Neuronal stem cell (in vitro differentiated cells): ENCODE measurements around the gene AK1.

ENCODE experiments used
- DNase-seq: peaks from one replicate; pipeline ENCODE4 v3.0.0-alpha.2; 2013; ENCODE audit warnings: low spot score
- H2AFZ ChIP-seq: one replicate; pipeline ENCODE4 v1.6.1; 2013; ENCODE audit warnings: mild to moderate bottlenecking, low read length, inconsistent platforms
- H2AK5ac ChIP-seq: 2 replicates; pipeline ENCODE4 v1.6.1; 2013; ENCODE audit warnings: low read depth, mild to moderate bottlenecking, inconsistent platforms, low read length, moderate library complexity, mixed read lengths
- H2BK120ac ChIP-seq: 2 replicates; pipeline ENCODE4 v1.6.1; 2013; ENCODE audit warnings: low read depth, mild to moderate bottlenecking, inconsistent platforms, low read length, moderate library complexity, mixed read lengths
- H2BK12ac ChIP-seq: one replicate; pipeline ENCODE4 v1.6.1; 2013; ENCODE audit warnings: low read length, inconsistent platforms
- H2BK15ac ChIP-seq: 2 replicates; pipeline ENCODE4 v1.6.1; 2013; ENCODE audit warnings: mild to moderate bottlenecking, low read length, inconsistent platforms, mixed read lengths
- H2BK5ac ChIP-seq: one replicate; pipeline ENCODE4 v1.6.1; 2013; ENCODE audit warnings: inconsistent platforms, mild to moderate bottlenecking, low read length, moderate library complexity
- H3K14ac ChIP-seq: one replicate; pipeline ENCODE4 v1.6.1; 2013; ENCODE audit warnings: low read length, inconsistent platforms
- H3K18ac ChIP-seq: 2 replicates; pipeline ENCODE4 v1.6.1; 2013; ENCODE audit warnings: low read length, inconsistent platforms
- H3K23ac ChIP-seq: 2 replicates; pipeline ENCODE4 v1.6.1; 2013; ENCODE audit warnings: low read depth, mild to moderate bottlenecking, mixed read lengths, low read length, inconsistent platforms; ENCODE audit not compliant: poor library complexity
- H3K27ac ChIP-seq: replicated peaks from 3 replicates; pipeline ENCODE4 v1.5.1; 2013; ENCODE audit warnings: low read length, inconsistent platforms
- H3K27me3 ChIP-seq, 3 experiments: 2 replicates each; pipeline ENCODE4 v1.6.1; 2013; ENCODE audit warnings: low read length in 3 of 3, mild to moderate bottlenecking in 2 of 3, inconsistent platforms in 1 of 3, low read depth in 1 of 3, mixed read lengths in 1 of 3, moderate library complexity in 1 of 3; ENCODE audit not compliant: control insufficient read depth in 3 of 3, insufficient read depth in 3 of 3
- H3K36me3 ChIP-seq, 2 donors: replicated peaks in 1 of 2; 2 replicates each; pipeline ENCODE4 v1.6.1; 2013; ENCODE audit warnings: low read length in 2 of 2; ENCODE audit not compliant: control insufficient read depth in 2 of 2, insufficient read depth in 2 of 2
- H3K4ac ChIP-seq: 2 replicates; pipeline ENCODE4 v1.6.1; 2013; ENCODE audit warnings: inconsistent platforms, mild to moderate bottlenecking, low read length, moderate library complexity
- H3K4me1 ChIP-seq, 2 donors: 1 replicate in 1 of 2; 2 replicates in 1 of 2; pipeline ENCODE4 v1.6.1; 2013; ENCODE audit warnings: low read length in 2 of 2, low read depth in 1 of 2; ENCODE audit not compliant: control insufficient read depth in 2 of 2, insufficient read depth in 1 of 2
- H3K4me2 ChIP-seq: one replicate; pipeline ENCODE4 v1.6.1; 2013; ENCODE audit warnings: mild to moderate bottlenecking, low read length, inconsistent platforms; ENCODE audit not compliant: insufficient read depth, poor library complexity, severe bottlenecking
- H3K4me3 ChIP-seq, 2 donors: 2 replicates each; pipeline ENCODE4 v1.5.1; 2013; ENCODE audit warnings: low read length in 2 of 2, mild to moderate bottlenecking in 2 of 2, inconsistent platforms in 1 of 2, moderate library complexity in 1 of 2
- H3K79me1 ChIP-seq: one replicate; pipeline ENCODE4 v1.6.1; 2013; ENCODE audit warnings: low read depth, mild to moderate bottlenecking, inconsistent platforms, low read length, moderate library complexity
- H3K9ac ChIP-seq: one replicate; pipeline ENCODE4 v1.6.1; 2013; ENCODE audit warnings: mild to moderate bottlenecking, low read depth, low read length, inconsistent platforms; ENCODE audit not compliant: poor library complexity
- H3K9me3 ChIP-seq, 2 donors: replicated peaks in 1 of 2; 2 replicates each; pipeline versions ENCODE3 to v1.6.1; 2013; ENCODE audit warnings: low read length in 2 of 2, mild to moderate bottlenecking in 2 of 2, inconsistent platforms in 1 of 2, low read depth in 1 of 2, mixed read lengths in 1 of 2, moderate library complexity in 1 of 2; ENCODE audit not compliant: control insufficient read depth in 2 of 2, insufficient read depth in 1 of 2
- H4K8ac ChIP-seq: one replicate; pipeline ENCODE4 v1.6.1; 2013; ENCODE audit warnings: low read depth, mild to moderate bottlenecking, inconsistent platforms, low read length, moderate library complexity
- H4K91ac ChIP-seq: one replicate; pipeline ENCODE4 v1.6.1; 2013; ENCODE audit warnings: low read length, low read depth, mild to moderate bottlenecking, inconsistent platforms; ENCODE audit not compliant: poor library complexity
- WGBS, 2 donors: extraction: QIAGEN DNeasy Blood & Tissue Kit; methylation state at CpG; one replicate each; pipeline ENCODE4 v1.1.7; 2013; ENCODE audit warnings: missing lambda C conversion rate in 2 of 2, mixed read lengths in 1 of 2; ENCODE audit not compliant: insufficient read length in 2 of 2, insufficient replicate concordance in 1 of 2; ENCODE audit errors: extremely low coverage in 2 of 2; 5-methylcytosine and 5-hydroxymethylcytosine counted together

AK1 gene

DNA sequence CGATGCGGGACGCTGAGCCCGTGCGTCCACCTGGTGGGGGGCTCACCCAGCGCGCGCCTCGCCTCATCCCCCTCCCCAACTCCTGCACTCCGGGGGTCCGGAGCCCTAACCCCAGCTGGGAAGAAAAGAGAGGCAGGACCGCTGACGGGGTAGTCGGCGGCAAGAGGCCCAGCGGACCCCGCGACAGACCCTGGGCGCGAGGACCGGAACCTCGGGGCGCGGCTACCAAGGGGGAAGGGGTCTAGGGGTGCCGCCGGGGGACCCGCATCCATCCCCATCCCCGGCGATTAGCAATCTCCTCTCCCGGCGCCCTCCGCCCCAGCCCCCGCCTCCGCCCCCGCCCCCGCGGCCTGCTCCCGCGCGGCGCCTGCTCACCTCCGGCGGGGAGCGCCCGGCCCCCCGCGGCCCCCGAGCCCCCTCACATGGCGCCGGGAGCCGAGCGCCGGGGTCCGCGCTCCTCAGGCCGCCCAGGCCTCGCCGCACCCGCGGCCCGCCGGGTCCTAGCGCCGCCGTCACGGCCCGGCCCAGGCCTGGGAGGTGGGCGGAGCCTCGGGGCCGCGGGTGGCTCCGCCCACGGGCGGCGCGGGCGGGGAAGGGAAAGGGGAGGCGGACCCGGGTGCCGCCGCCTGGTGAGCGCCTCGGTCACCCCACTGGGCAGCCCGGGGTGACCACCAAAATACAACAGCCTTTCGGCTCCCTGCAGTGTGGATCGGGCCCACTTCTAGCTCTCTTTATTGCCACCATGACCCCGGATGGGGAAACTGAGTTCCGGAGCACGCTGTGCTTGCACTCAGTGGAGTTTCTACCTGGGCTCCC, 21.9 kb upstream of the AK1 start, which contains the start of gene ST6GALNAC6:
TSS of gene ST6GALNAC6 (minus strand) at position 476 of the 816 bp plus-strand sequence. CDS start 1,622 bp downstream, outside the sequence.
- H3K79me1 ChIP-seq, result peaks cover 6% of the 10 kb centered on the region
- peak within 1 kb of the TSS; percentile 93 for H3K18ac ChIP-seq
- H2BK15ac ChIP-seq, result peak within 1 kb of the TSS; percentile 73
- peak within 1 kb of the TSS; percentile 67 for H2BK120ac ChIP-seq
- H3K4me1 ChIP-seq, result peaks cover 25 to 31% of the 10 kb centered on the region in 2 donors
- H2AFZ ChIP-seq, result peak within 1 kb of the TSS; percentile 92
- H4K91ac ChIP-seq, result no peak within 1 kb of the TSS
- peaks cover 20 to 22% of the 10 kb centered on the region in 2 donors for H3K36me3 ChIP-seq
- H3K14ac ChIP-seq, result peak within 1 kb of the TSS; percentile 90
- no peak within 1 kb of the TSS for H4K8ac ChIP-seq
- peak within 1 kb of the TSS; percentile 60 for H3K23ac ChIP-seq
- peak within 1 kb of the TSS; percentile 63 for H2BK12ac ChIP-seq
- peak within 1 kb of the TSS; percentile 86 for H3K4me2 ChIP-seq
- peak within 1 kb of the TSS; percentile 54 for H3K27ac ChIP-seq
- peak within 1 kb of the TSS; percentile 99 for H2AK5ac ChIP-seq
- H3K27me3 ChIP-seq, result no peaks in the 10 kb centered on the region
- H3K9me3 ChIP-seq, result peaks cover 4 to 15% of the 10 kb centered on the region in 2 donors
- DNase-seq, result peak; percentile 59
- no CpG with 5 or more reads among the region's 89 CpGs for WGBS, 2 donors
- H3K4ac ChIP-seq, result peak within 1 kb of the TSS; percentile 95
- peak within 1 kb of the TSS; percentile 91 for H3K9ac ChIP-seq
- H3K4me3 ChIP-seq, result peak within 1 kb of the TSS; percentile 84 to 89
- H2BK5ac ChIP-seq, result peak within 1 kb of the TSS; percentile 91

DNA sequence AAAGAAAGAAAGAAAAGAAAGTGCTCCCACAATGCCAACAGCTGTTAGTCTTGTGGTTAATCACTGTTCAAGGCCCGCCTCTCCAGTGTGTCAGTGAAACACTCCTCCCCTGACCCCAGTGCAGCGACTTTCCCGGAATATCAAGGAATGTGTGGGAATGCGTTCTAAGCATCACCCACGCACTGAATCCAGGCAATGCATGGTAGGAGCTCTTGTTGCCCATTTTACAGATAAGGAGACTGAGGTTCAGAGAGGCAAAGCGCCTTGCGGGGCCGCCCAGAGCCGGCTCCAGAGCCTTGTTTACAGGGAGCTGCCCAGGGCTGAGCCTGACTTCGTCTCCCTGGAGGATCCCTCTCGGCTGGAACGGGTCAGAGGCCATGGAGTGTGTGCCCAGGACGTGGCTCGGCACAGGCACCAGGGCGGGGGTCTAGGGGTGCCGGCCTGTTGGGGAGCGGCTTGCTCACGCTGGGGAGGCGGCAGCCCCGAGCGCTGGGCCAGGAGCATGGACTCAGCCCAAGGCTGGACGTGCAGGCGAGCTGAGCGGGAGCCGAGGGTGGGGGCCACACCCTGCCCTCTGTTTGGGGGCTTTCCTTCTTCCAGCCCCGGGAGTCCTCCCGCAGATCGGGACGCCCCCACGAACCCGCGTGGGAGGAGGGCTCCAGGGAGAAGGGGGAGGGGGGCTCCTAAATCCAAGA, 21.1 kb upstream of the AK1 start:
- peak overlapping the region; percentile 86 for H3K4me2 ChIP-seq
- peaks cover 21 to 23% of the 10 kb centered on the region in 2 donors for H3K4me1 ChIP-seq
- peak overlapping the region; percentile 63 for H2BK12ac ChIP-seq
- no CpG with 5 or more reads among the region's 32 CpGs for WGBS, 2 donors
- peaks cover 27 to 30% of the 10 kb centered on the region in 2 donors for H3K36me3 ChIP-seq
- peak overlapping the region; percentile 91 for H3K9ac ChIP-seq
- H2BK120ac ChIP-seq, result peak overlapping the region; percentile 67
- H4K8ac ChIP-seq, result no peak overlapping the region
- H3K79me1 ChIP-seq, result peaks cover 6% of the 10 kb centered on the region
- peak overlapping the region; percentile 92 for H2AFZ ChIP-seq
- H3K27me3 ChIP-seq, result no peaks in the 10 kb centered on the region
- H2BK15ac ChIP-seq, result peak overlapping the region; percentile 73
- H3K14ac ChIP-seq, result peak overlapping the region; percentile 90
- H2BK5ac ChIP-seq, result peak overlapping the region; percentile 91
- peak overlapping the region; percentile 93 for H3K18ac ChIP-seq
- peak overlapping the region; percentile 60 for H3K23ac ChIP-seq
- no peak overlapping the region for H4K91ac ChIP-seq
- peak overlapping the region; percentile 99 for H2AK5ac ChIP-seq
- no peak for DNase-seq
- H3K4ac ChIP-seq, result peak overlapping the region; percentile 95
- H3K27ac ChIP-seq, result peak overlapping the region; percentile 54
- H3K4me3 ChIP-seq, result peak overlapping the region; percentile 84 to 89
- peaks cover 9 to 22% of the 10 kb centered on the region in 2 donors for H3K9me3 ChIP-seq

DNA sequence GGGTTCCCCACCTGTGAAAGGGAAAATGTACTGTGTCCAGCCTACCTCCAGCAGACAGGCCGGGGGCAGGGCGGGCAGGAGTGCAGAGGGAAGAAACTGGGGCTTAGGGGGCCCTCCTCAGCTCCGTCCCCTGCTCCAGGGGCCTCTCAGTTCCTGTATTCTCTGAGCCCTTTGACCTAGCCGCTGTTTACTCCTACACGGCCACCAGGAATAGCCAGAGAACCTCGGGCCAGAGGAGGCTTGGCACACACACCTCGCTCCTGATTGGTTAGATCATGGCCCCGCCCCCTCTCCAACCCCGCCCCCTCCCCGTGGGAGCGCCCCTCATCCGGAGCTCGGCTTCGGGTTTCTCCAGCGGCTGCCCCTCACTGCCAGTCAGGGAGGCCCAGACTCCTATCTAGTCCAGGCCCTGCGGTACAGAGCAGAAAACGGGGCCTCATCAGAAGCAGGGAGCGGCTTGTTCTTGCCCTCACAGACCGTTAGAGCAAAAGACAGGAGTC, 19.8 kb upstream of the AK1 start:
- Histone ChIP-seq H3K23ac (peak overlapping the region; percentile 6), H3K4ac (no peak overlapping the region), H2AFZ (peak overlapping the region; percentile 48), H2AK5ac (peak overlapping the region; percentile 97), H3K9me3 (peaks cover 16 to 35% of the 10 kb centered on the region in 2 donors), H3K4me2 (peak overlapping the region; percentile 59), H4K91ac (peak overlapping the region; percentile 93), H3K4me3 (no peak overlapping the region), H4K8ac (no peak overlapping the region), H3K9ac (peak overlapping the region; percentile 65), H3K14ac (no peak overlapping the region), H3K4me1 (peaks cover 20% of the 10 kb centered on the region in 2 donors), H3K18ac (peak overlapping the region; percentile 96), H2BK5ac (peak overlapping the region; percentile 97), H2BK15ac (peak overlapping the region; percentile 98), H3K36me3 (peaks cover 39 to 43% of the 10 kb centered on the region in 2 donors), H3K27ac (peak overlapping the region; percentile 97), H2BK12ac (peak overlapping the region; percentile 96), H3K27me3 (no peaks in the 10 kb centered on the region), H2BK120ac (no peak overlapping the region), H3K79me1 (peaks cover 6% of the 10 kb centered on the region)
- peak; percentile 82 for DNase-seq
- no CpG with 5 or more reads among the region's 19 CpGs for WGBS, 2 donors
